ENCODE results near the gene GPC2. TPM values are rescaled to one million over a fixed set of nuclear protein-coding genes. Genes with fewer than 3 reads are reported as not detected.
A peak's percentile ranks its signal among the peaks of the same experiment; 100 is the strongest.
"Not testable (repeated sequence)": the region's sequence is repeated elsewhere in the genome, so short reads cannot be mapped to it uniquely, and the experiment has no call there.

GPC2 gene, protein sequence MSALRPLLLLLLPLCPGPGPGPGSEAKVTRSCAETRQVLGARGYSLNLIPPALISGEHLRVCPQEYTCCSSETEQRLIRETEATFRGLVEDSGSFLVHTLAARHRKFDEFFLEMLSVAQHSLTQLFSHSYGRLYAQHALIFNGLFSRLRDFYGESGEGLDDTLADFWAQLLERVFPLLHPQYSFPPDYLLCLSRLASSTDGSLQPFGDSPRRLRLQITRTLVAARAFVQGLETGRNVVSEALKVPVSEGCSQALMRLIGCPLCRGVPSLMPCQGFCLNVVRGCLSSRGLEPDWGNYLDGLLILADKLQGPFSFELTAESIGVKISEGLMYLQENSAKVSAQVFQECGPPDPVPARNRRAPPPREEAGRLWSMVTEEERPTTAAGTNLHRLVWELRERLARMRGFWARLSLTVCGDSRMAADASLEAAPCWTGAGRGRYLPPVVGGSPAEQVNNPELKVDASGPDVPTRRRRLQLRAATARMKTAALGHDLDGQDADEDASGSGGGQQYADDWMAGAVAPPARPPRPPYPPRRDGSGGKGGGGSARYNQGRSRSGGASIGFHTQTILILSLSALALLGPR
- polyA plus RNA-seq (2013, experiment 1 of 4) = 64.0 TPM
- 54.8 TPM for polyA plus RNA-seq (2013, experiment 2 of 4)
- polyA plus RNA-seq (2013, experiment 3 of 4) = 58.2 TPM
- 59.1 TPM for polyA plus RNA-seq (2013, experiment 4 of 4)

DNA sequence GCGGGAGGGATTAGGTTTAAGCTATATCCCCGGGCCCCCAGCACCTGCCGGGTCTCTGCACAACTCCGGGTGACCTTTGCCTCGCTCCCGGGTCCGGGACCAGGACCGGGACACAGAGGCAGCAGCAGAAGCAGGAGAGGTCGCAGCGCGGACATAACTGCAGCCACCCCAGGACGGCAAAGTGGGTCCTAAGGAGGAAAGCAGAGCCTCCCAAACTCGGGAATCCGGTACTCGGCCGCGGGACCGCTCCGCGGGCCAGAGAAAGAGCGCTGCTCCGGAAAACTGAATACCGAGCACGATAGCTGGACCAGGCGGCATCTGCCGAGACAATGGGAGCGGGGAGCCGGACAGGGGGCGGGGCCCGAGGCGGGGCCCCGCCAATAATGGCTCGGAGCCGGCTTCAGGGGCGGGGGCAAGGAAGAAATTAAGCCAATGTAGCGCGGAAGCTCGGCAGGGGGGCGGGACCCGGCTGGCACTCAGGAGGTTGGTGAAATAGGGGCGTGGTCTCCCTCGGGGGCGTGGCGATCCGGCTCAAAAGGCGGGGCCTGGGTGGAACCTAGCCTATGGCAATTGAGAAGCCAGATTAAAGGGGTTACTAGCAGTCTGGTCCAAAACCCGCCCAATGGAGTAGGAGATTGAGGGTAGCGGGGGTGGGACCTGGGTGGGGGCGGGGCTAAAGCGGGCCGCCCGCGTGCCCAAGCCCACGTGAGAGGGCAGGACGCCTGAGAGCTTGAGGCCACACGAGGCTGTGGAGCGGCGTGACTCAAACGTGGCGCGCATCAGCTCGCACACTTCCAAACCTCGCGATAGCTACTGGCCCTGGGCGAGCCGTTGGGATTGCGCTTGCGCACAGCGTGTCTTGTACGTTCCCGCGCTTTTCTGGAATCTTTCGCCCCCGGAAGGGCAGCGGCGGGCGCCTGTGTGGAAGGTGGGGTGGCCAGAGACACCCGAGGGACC lies at the start of gene GPC2, which contains the start of gene STAG3:
GPC2 (minus strand) TSS at position 337 of the 957 bp plus-strand sequence; CDS start at position 155, 182 bp downstream.
STAG3 (plus strand) TSS at position 874 of the 957 bp plus-strand sequence. CDS start 2,639 bp downstream, outside the sequence.
- H3K9me3 ChIP-seq (ENCODE audit: control insufficient read depth, low read length) = no peaks in the 10 kb centered on the region
- 26% methylated on average over 78 of the region's 78 CpGs for WGBS, 2 experiments
- peak within 1 kb of the TSS; percentile 36 for H3K27ac ChIP-seq (ENCODE audit: insufficient read depth, low read depth, low read length, poor library complexity, severe bottlenecking)
- peak within 1 kb of the TSS; percentile 96 for H3K4me3 ChIP-seq (ENCODE audit: insufficient read depth, low read depth, low read length)
- H3K27me3 ChIP-seq (ENCODE audit: control insufficient read depth, insufficient read depth, low read length, poor library complexity, severe bottlenecking) = no peaks in the 10 kb centered on the region
- peaks cover 4% of the 10 kb centered on the region for H3K36me3 ChIP-seq (ENCODE audit: control insufficient read depth, insufficient read depth, low read length)
- H3K4me1 ChIP-seq (ENCODE audit: control insufficient read depth, insufficient read depth, low read length) = no peaks in the 10 kb centered on the region

DNA sequence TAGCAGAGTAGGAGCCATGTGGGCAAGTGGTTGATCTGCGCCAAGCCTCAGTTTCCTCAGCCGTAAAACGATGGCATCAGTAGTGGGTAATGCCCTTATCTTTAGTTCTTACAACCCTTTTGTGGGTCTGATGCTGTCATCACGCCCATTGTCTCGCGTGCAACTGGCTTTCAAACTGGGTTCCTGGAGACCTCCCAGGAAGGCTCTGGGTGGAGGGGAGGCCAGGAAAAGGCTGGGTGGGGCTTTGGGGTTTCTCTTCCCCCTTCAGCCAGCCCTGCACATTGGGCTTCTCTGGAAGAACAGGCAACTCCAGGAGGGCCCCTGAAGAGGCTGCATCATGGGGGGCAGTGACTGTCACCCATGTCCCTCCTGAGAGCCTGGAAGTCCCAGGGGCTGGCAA lies 47.7 kb upstream of the GPC2 start:
- H3K27ac ChIP-seq (ENCODE audit: insufficient read depth, low read depth, low read length, poor library complexity, severe bottlenecking); H3K4me3 ChIP-seq (ENCODE audit: insufficient read depth, low read depth, low read length); H3K36me3 ChIP-seq (ENCODE audit: control insufficient read depth, insufficient read depth, low read length); H3K9me3 ChIP-seq (ENCODE audit: control insufficient read depth, low read length); H3K27me3 ChIP-seq (ENCODE audit: control insufficient read depth, insufficient read depth, low read length, poor library complexity, severe bottlenecking); H3K4me1 ChIP-seq (ENCODE audit: control insufficient read depth, insufficient read depth, low read length): not testable (repeated sequence)
- 94 to 95% methylated on average over 6 of the region's 6 CpGs for WGBS, 2 experiments

DNA sequence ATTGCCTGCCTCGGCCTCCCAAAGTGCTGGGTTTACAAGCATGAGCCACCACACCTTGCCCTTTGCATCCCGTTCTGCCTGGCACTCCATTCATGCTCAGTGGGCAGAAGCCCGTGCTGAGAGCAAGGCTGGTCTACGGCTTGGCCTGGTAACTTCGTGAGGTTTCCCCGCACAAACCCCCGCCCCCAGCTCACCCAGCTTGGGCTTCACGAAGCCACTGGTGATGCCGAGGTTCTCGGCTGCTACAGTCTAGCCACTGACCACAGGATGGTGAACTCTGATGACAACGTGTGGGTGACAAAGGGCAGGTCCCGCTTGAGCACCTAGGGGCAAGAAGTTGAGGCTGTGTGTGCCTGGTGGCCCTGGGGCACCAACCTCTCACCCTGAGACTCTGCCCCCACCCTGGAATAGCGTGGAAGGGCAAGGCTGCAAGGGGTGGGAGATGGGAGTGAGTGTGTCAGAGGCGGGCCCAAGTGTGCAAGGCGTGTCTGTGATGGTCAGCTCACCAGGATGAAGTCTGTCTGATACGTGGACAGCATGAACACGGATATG lies 46.3 kb upstream of the GPC2 start:
- H3K27ac ChIP-seq (ENCODE audit: insufficient read depth, low read depth, low read length, poor library complexity, severe bottlenecking); H3K4me3 ChIP-seq (ENCODE audit: insufficient read depth, low read depth, low read length); H3K27me3 ChIP-seq (ENCODE audit: control insufficient read depth, insufficient read depth, low read length, poor library complexity, severe bottlenecking); H3K4me1 ChIP-seq (ENCODE audit: control insufficient read depth, insufficient read depth, low read length); H3K9me3 ChIP-seq (ENCODE audit: control insufficient read depth, low read length); H3K36me3 ChIP-seq (ENCODE audit: control insufficient read depth, insufficient read depth, low read length): not testable (repeated sequence)
- WGBS, 2 experiments = 96 to 97% methylated on average over 17 of the region's 17 CpGs

DNA sequence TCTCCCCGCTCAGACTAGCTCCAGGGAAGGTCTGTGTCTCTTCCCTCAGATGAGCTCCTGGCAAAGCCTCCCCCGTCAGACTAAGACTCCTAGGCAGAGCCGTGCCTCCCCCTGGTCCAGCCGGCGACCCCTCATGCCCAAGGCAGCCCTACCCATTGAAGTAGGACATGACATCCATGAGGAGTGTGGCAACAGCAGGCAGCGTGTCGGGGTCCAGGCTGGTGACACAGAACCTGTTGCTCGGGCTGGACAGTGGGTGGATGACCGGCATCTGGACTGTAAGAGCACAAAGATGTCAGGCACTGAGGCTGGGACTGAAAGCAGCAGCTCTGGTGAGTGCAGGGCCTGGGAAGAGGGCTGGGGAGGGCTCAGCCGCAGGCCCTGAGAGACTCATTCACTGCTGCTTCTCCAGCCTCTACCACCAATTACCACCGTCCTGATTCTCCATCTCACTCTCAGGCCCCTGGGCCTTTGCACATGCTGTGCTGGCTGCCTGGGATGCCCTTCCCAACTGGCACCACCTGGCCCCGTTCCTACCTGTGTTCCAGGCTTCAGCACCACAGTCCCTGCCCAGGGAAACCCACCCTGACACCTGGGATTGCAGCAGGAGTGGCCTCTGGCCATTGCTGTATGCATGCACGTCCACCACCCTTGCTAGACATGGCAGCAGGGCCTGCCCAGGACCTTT lies 45.4 kb upstream of the GPC2 start:
- Histone ChIP-seq H3K4me1 (ENCODE audit: control insufficient read depth, insufficient read depth, low read length) (peaks cover 4% of the 10 kb centered on the region), H3K36me3 (ENCODE audit: control insufficient read depth, insufficient read depth, low read length) (peaks cover 5% of the 10 kb centered on the region), H3K4me3 (ENCODE audit: insufficient read depth, low read depth, low read length) (no peak overlapping the region), H3K27me3 (ENCODE audit: control insufficient read depth, insufficient read depth, low read length, poor library complexity, severe bottlenecking) (no peaks in the 10 kb centered on the region), H3K27ac (ENCODE audit: insufficient read depth, low read depth, low read length, poor library complexity, severe bottlenecking) (no peak overlapping the region), H3K9me3 (ENCODE audit: control insufficient read depth, low read length) (no peaks in the 10 kb centered on the region)
- 90 to 91% methylated on average over 13 of the region's 13 CpGs for WGBS, 2 experiments

DNA sequence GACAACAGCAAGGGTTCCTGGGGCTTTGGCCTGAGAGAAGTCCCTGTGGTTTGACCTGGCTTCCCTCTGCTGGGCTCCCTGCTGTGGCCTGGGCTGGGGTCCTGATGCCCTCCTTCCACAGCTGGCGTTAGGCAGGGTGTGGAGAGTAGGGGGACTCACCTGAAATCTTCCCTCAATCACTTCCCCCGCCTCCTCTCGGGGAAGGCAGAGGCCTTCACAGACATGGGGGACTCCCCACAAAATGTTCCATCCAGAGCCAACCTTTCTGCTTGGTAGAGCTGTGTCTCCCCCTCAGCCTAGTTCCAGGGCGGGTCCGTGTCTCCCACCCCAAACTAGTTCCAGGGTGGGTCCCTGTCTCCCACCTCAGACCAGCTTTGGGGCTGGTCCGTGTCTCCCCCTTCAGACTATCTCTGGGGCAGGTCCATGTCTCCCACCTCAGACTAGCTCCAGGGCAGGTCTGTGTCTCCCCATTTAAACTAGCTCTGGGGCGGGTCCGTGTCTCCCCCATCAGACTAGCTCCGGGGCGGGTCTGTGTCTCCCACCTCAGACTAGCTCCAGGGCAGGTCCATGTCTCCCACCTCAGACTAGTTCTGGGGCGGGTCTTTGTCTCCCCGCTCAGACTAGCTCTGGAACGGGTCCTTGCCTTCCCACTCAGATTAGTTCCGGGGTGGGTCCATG lies 44.7 kb upstream of the GPC2 start:
- H3K9me3 ChIP-seq (ENCODE audit: control insufficient read depth, low read length) = no peaks in the 10 kb centered on the region
- H3K4me1 ChIP-seq (ENCODE audit: control insufficient read depth, insufficient read depth, low read length) = peaks cover 4% of the 10 kb centered on the region
- H3K27me3 ChIP-seq (ENCODE audit: control insufficient read depth, insufficient read depth, low read length, poor library complexity, severe bottlenecking) = no peaks in the 10 kb centered on the region
- H3K36me3 ChIP-seq (ENCODE audit: control insufficient read depth, insufficient read depth, low read length) = peaks cover 5% of the 10 kb centered on the region
- no peak overlapping the region for H3K27ac ChIP-seq (ENCODE audit: insufficient read depth, low read depth, low read length, poor library complexity, severe bottlenecking)
- 90% methylated on average over 14 of the region's 14 CpGs for WGBS, 2 experiments
- no peak overlapping the region for H3K4me3 ChIP-seq (ENCODE audit: insufficient read depth, low read depth, low read length)

DNA sequence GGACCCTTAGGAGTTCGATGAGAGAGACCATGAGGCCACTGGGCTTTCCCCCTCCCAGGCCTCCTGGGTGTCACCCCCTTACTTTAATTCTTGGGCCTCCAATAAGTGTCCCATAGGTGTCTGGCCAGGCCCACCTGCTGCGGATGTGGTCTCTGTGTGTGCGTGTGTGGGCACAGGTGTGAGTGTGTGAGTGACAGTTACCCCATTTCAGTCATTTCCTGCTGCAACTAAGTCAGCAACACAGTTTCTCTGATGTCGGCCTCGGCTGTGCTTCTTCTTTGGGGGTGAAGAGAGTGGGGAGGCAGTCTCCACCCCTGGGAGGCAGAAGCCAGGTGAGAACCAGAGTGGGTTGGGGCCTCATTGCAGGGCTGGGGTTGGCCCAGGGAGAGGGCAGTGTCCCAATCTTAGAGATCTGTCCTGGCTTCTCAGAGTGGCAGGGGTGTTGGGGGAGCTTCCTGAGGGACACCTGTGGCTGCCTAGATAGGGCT lies 44.1 kb upstream of the GPC2 start:
- Histone ChIP-seq H3K36me3 (ENCODE audit: control insufficient read depth, insufficient read depth, low read length) (peaks cover 5% of the 10 kb centered on the region), H3K27ac (ENCODE audit: insufficient read depth, low read depth, low read length, poor library complexity, severe bottlenecking) (no peak overlapping the region), H3K9me3 (ENCODE audit: control insufficient read depth, low read length) (no peaks in the 10 kb centered on the region), H3K4me3 (ENCODE audit: insufficient read depth, low read depth, low read length) (no peak overlapping the region), H3K27me3 (ENCODE audit: control insufficient read depth, insufficient read depth, low read length, poor library complexity, severe bottlenecking) (no peaks in the 10 kb centered on the region), H3K4me1 (ENCODE audit: control insufficient read depth, insufficient read depth, low read length) (peaks cover 4% of the 10 kb centered on the region)
- WGBS, 2 experiments = 90 to 98% methylated on average over 5 of the region's 5 CpGs

DNA sequence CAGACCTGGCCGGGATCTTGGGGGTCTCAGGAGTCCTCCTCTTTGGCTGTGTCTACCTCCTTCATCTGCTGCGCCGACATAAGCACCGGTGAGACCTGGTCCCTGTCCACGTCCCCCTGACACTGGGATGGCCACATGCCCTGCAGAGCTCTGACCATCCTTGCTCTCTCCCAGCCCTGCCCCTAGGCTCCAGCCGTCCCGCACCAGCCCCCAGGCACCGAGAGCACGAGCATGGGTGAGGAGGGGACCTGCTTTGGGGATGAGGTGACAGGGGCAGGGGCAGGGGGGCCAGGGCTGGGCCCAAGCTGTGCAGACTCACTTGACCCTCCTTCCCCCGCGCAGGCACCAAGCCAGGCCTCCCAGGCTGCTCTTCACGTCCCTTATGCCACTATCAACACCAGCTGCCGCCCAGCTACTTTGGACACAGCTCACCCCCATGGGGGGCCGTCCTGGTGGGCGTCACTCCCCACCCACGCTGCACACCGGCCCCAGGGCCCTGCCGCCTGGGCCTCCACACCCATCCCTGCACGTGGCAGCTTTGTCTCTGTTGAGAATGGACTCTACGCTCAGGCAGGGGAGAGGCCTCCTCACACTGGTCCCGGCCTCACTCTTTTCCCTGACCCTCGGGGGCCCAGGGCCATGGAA lies 43.5 kb upstream of the GPC2 start:
- WGBS, 2 experiments = 95% methylated on average over 22 of the region's 22 CpGs
- H3K36me3 ChIP-seq (ENCODE audit: control insufficient read depth, insufficient read depth, low read length) = peaks cover 5% of the 10 kb centered on the region
- no peaks in the 10 kb centered on the region for H3K9me3 ChIP-seq (ENCODE audit: control insufficient read depth, low read length)
- no peak overlapping the region for H3K4me3 ChIP-seq (ENCODE audit: insufficient read depth, low read depth, low read length)
- no peaks in the 10 kb centered on the region for H3K4me1 ChIP-seq (ENCODE audit: control insufficient read depth, insufficient read depth, low read length)
- H3K27me3 ChIP-seq (ENCODE audit: control insufficient read depth, insufficient read depth, low read length, poor library complexity, severe bottlenecking) = no peaks in the 10 kb centered on the region
- no peak overlapping the region for H3K27ac ChIP-seq (ENCODE audit: insufficient read depth, low read depth, low read length, poor library complexity, severe bottlenecking)

DNA sequence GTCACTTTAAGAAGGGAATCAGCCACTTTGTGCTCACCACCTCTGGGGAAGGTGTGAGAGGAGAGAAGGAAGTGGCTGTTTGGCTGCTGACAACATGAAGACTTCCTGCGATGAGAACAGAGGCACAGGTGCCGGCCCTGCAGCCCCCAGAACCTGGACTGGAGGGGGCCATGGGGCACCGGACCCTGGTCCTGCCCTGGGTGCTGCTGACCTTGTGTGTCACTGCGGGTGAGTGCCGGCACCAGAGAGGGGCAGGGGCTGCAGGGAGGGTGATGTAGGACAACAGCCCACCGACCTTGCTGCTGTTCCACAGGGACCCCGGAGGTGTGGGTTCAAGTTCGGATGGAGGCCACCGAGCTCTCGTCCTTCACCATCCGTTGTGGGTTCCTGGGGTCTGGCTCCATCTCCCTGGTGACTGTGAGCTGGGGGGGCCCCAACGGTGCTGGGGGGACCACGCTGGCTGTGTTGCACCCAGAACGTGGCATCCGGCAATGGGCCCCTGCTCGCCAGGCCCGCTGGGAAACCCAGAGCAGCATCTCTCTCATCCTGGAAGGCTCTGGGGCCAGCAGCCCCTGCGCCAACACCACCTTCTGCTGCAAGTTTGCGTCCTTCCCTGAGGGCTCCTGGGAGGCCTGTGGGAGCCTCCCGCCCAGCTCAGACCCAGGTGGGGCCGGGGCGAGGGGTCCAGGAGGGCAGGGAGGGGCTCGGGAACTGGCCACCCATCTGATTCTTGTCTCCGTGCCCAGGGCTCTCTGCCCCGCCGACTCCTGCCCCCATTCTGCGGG lies 42.8 kb upstream of the GPC2 start, which contains the start of gene PVRIG:
PVRIG (plus strand) TSS at position 149 of the 785 bp plus-strand sequence; CDS start at position 171, 22 bp downstream.
- H3K27ac ChIP-seq (ENCODE audit: insufficient read depth, low read depth, low read length, poor library complexity, severe bottlenecking); H3K27me3 ChIP-seq (ENCODE audit: control insufficient read depth, insufficient read depth, low read length, poor library complexity, severe bottlenecking); H3K36me3 ChIP-seq (ENCODE audit: control insufficient read depth, insufficient read depth, low read length); H3K4me3 ChIP-seq (ENCODE audit: insufficient read depth, low read depth, low read length); H3K9me3 ChIP-seq (ENCODE audit: control insufficient read depth, low read length); H3K4me1 ChIP-seq (ENCODE audit: control insufficient read depth, insufficient read depth, low read length): not testable (repeated sequence)
- WGBS, 2 experiments = 94 to 95% methylated on average over 26 of the region's 27 CpGs
